NCI-H2107 treated with DMSO at 0.1 percent for 48 hours (cell line): ENCODE measurements around the gene CFAP119.
"Not testable (repeated sequence)": the region's sequence is repeated elsewhere in the genome, so short reads cannot be mapped to it uniquely, and the experiment has no call there.

Experiments
- DNase-seq: peaks from one replicate; lab custom pipeline; 2025; ENCODE audit not compliant: unreplicated experiment; lab: John Stamatoyannopoulos, UW

The CFAP119 gene

DNA sequence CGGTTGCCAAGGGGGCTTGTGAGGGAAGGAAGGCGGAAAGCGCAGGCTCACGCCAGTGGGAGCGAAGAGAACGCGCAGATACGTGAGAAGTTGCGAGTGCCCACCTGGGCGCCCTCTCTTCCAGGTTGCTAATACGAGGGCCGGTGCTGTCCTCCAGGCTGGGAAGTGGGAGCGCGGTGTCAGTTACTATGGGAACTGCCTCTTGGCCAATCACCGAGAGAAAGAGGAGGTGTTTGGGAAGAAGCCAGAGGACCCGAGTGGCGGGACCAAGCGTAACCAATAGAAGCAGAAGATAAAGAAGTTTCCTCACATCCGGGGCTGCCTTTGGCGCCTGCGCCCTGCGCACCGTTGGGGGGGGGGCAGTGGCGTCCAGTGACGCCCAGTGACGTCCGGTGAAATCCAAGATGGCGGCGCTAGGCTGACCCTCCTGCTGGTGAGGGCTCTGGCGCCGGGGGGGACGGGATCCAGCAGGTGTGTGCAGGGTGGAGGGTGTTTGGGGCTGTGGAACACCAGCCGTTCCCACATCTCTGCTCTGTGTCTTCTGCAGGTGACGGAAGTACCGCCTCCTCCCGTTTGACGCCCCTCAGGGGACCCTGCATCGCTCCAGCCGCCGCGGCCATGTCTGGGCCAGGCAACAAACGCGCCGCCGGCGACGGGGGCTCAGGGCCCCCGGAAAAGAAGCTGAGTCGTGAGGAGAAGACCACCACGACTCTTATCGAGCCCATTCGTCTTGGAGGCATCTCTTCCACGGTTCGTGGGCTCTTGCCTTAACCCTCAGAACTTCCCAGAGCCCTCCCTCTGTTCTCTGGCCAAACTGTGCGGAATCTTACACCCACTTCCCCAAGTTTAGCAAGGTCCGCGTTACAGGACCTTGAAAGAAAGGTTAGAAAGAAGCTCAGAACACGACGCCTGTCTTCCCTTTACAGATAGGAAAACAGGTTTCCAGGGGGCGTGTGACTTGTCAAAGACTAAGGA lies at the start of gene CFAP119, which contains the start of gene RNF40:
Gene CFAP119, minus strand, starts transcription at position 135 of the 975 bp plus-strand sequence. CDS start 314 bp downstream, outside the sequence.
Gene RNF40, plus strand, starts transcription at position 395 of the 975 bp plus-strand sequence. Its CDS starts 224 bp downstream, at position 619.
- peak; percentile 97 for DNase-seq

- DNase-seq: not testable (repeated sequence)
Measured at GRCh38 chr16:30809675-30810074, 47.8 kb upstream of the CFAP119 start.

DNA sequence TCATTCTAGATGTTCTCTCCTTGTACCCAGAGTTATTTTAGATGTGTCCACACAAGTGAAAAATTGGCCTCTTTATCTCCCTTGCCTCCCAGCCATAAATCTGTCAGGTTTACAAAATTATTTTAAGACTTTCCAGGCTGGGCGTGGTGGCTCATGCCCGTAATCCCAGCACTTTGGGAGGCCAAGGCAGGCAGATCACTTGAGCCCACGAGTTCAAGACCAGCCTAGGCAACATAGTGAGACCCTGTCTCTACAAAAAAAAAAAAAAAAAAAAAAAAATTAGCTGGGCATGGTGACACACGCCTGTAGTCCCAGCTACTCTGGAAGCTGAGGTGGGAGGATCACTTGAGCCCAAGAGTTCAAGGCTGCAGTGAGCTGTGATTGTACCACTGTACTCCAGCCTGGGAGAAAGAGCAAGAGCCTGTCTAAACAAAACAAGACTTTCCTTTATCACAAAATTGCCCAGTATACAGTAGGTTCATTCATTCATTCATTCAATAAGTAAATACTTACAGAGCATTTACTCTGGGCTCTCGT lies 47.1 kb upstream of the CFAP119 start:
- DNase-seq: not testable (repeated sequence)

DNA sequence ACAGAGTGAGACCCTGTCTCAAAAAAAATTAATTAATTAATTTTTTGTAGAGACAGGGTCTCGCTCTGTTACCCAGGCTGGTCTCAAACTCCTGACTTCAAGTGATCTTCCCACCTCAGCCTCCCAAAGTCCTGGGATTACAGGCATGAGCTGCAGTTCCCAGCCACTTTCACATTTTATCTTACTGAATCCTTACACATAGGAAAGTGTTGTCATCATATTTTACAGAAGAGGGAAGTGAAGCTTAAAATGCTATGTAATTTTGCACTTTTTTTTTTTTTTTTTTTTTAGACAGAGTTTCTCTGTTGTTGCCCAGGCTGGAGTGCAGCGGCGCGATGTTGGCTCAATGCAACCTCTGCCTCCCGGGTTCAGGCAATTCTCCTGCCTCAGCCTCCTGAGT lies 46.3 kb upstream of the CFAP119 start:
- no peak for DNase-seq

DNA sequence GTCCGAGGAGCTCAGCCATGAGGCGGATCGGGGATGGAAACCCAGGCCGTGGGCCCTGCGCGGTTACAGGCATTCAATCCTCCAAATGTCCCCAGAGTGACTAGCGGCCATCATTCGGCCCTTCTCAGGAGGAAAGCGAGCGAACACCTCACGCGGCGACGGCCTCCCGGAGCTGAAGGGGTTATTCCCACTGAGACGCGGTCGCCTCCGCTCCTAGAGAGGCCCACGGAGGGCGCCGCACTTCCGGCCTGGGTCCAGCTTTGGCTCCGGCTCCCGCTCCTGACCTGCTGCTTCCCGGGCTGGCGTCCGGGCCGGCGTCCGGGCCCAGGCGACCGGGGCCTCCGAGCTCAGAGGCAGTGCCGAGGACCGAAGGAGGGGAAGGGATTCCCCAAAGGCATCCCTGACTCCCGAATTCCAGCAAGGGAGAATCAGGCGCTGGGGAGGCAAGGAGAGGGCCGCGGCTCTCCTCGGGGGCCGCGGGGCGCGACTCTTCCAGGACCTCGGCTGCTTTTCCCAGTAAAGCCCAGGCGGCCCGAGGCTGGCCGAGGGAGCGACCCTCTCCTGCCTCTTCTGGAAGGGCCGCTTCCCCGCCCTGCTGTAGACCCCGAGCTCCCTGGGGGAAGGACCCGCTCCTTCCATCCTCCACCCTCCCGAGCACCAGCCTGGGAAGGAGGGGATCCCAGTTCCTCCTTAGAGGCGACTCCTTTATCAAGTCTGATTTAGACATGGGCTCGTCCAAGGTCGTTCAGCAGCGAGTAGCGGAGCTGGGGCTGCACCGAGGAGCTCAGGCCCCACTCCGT lies 43.7 kb upstream of the CFAP119 start:
- DNase-seq: peak; percentile 13

DNA sequence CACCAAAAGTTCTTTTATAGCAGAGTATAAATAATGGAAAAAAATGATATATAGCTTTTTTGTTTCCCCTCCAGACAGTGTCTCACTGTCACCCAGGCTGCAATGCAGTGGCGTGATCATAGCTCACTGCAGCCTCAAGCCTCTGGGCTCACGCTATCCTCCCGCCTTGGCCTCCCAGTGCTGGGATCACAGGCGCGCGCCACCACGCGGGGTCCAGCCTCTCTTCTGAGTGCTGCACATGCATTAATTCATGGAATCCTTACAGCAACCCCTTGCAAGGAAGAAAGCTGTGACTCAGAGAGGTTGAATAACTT lies 43.2 kb upstream of the CFAP119 start:
- DNase-seq: no peak

- DNase-seq: no peak
Measured at GRCh38 chr16:30802936-30803335, 41.1 kb upstream of the CFAP119 start.

GRCh38 chr16:30797670-30798309 lies 35.9 kb upstream of the CFAP119 start:
- DNase-seq: no peak

- DNase-seq: no peak
Measured at GRCh38 chr16:30794634-30795033, 32.8 kb upstream of the CFAP119 start.

GRCh38 chr16:30793508-30794069 lies 31.7 kb upstream of the CFAP119 start:
- DNase-seq: no peak

- no peak for DNase-seq
Measured at GRCh38 chr16:30787613-30788378, 25.9 kb upstream of the CFAP119 start.

DNA sequence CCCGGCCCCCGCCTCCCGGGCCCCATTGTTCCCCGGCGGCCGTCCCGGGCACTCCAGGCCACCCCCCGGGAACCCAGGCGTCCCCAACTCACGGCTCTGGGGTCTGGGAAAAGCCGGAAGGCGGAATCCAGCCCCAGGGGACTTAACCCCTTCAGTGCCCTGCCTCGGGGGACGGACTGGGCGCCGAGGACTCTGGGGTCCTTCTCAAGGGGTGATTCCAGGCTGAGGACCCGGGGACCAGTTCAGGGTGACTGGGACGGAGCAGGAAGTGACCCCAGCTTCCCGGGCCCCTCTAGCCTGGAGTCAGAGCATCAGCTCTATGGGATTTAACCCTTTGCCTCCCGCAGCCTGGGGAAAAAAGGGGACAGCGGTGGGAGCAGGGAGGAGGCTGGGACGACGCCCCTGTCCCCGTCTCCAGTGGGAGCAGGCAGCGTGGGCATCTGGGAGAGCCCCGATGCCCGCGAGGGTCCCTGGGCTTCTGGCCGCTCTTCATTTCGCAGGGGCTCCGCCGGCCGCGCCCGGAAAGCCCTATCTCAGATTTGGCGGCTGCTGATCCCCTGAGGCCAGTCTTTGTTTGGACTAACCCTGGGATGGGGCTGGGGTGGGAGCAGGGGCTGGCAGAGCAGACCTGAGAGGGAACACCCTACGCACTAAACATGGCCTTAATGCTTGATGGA lies 25.2 kb upstream of the CFAP119 start, which contains the start of gene ZNF629:
Gene ZNF629, minus strand, starts transcription at position 270 of the 677 bp plus-strand sequence. CDS start 2,723 bp downstream, outside the sequence.
- DNase-seq: peak; percentile 19

DNA sequence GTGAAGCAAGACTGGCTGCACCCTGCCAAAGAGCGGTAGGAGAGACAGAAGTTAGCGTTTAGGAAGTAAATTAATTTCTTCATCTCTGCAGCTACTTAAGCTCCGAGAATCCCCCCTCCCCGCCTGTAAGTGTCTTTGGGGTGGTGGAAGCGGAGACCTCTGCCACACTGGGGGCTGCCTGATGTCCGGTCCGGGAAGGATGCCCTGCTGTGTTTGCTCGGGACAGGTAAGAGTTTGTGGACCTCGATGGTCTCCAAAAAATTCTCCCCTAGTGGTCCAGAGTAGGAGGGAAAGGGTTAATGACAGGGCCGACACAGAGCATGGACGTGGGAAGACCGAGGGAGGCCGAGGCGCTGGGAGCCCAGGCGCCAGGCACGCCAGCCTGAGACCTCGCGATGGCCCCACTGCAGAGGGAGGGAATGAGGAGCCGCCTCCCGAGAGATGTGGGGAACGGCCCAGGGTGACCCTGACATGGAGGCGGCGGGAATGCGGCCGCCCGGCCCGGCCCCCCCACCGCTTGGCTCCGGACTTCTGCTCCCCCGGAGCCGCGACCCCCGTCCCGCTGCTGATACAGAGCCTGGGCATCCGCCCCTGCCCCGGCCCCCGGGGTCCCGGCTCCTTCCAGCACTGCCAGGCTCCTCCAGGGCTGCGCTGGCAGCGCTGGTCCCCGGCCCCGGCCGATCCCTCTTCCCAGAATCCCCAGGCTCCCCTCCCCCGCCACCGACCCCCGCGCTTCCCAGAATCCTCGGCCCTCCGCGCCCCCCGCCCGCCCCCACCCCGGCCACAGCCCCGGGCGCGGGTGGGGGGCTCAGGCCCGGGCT lies 24.5 kb upstream of the CFAP119 start:
- no peak for DNase-seq

DNA sequence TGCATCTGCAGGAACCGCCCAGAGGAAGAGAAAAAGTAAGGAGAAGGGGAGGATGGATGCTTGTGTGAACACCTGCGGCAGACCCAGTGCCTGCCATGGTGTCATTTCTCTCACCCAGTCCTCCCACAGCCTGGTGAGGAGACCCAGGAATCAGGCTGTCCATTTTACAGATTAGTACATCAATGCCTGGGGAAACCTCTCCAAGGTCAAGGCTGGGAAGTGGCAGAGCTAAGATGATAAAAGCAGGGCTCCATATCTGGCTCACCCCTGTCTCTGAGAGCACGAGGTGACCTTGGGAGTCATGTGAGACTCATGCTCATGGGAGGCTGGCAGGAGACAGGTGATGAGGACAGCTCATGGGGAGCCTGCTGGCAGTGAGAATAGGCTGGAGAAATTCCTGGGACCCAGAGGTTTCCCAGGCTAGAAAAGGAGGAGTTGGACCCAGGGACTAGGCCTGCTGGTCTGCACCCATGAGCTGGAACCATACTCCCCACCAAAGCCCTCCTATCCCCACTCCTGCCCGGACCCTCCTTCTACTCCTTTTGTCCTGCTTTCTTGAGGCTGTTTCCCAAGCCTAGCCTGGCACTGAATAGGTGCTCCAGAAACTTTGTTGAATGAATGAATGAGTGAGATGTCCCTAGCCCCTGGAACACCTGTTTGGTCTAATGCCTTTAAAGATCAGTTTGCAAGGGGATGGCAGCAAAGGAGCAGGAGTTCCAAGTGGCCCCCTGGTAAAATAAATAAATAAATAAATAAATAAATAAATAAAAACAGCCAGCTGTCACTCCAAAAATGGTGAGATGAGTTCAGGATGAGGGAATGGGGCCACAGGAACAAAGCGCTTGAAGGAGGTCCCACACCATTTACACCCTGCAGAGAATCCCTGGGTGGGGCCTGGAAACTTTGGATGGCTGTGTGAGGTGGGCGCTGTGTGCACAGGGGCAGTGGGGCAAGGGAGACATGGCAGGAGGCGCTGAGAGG lies 23.6 kb upstream of the CFAP119 start:
- no peak for DNase-seq

DNA sequence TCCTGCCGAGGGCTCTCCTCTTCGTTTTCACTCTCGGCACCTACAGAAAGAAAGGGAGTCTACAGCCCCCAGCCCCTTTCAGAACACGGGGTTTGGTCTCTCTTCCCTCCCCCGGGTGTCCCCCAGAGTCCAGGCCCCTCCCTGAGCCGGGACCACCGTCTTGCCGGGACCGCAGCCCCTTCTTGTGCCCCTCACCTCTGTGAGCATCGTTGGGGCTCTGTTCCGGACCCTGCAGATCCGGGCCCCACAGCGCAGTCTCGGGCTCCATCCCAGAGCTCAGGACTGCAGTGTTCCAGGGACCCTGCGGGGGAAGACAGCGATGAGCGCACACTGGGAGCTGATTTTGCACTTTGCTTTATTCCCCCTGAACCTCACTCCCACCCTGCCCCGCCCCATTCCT lies 22.4 kb upstream of the CFAP119 start:
- no peak for DNase-seq

GRCh38 chr16:30783280-30784109 lies 21.6 kb upstream of the CFAP119 start:
- DNase-seq: no peak
